ENCODE data around the gene SMYD3. TPM values are rescaled to one million over a fixed set of nuclear protein-coding genes. Genes with fewer than 3 reads are reported as not detected.

The SMYD3 gene
- total RNA-seq, 2 experiments from 2014 or later: 22.6 to 24.6 TPM

- no peak overlapping the region for H3K27ac Mint-ChIP-seq
- peaks cover 3% of the 10 kb centered on the region for H3K36me3 Mint-ChIP-seq (ENCODE audit: low read depth)
- H3K4me3 Mint-ChIP-seq: no peak overlapping the region
- H3K4me1 Mint-ChIP-seq (ENCODE audit: low read depth): no peaks in the 10 kb centered on the region
- ChIA-PET CTCF (no interaction called here), POLR2A (no interaction called here)
- no peaks in the 10 kb centered on the region for H3K9me3 Mint-ChIP-seq
- TF ChIP-seq, protein P1, sequence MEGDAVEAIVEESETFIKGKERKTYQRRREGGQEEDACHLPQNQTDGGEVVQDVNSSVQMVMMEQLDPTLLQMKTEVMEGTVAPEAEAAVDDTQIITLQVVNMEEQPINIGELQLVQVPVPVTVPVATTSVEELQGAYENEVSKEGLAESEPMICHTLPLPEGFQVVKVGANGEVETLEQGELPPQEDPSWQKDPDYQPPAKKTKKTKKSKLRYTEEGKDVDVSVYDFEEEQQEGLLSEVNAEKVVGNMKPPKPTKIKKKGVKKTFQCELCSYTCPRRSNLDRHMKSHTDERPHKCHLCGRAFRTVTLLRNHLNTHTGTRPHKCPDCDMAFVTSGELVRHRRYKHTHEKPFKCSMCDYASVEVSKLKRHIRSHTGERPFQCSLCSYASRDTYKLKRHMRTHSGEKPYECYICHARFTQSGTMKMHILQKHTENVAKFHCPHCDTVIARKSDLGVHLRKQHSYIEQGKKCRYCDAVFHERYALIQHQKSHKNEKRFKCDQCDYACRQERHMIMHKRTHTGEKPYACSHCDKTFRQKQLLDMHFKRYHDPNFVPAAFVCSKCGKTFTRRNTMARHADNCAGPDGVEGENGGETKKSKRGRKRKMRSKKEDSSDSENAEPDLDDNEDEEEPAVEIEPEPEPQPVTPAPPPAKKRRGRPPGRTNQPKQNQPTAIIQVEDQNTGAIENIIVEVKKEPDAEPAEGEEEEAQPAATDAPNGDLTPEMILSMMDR (IDR thresholded peaks at IDR 0.05): no peak
- no peak for ATAC-seq
- H3K27me3 Mint-ChIP-seq: no peaks in the 10 kb centered on the region
- intact Hi-C loops (cut with micrococcal nuclease): loop anchor here (10.0 kb wide), 1 partner anchor 224 kb away; no protein-coding TSS in a partner anchor
- no peak for DNase-seq
These were observed 396.5 kb downstream of the SMYD3 start for GRCh38 chr1:246110343-246111219.

DNA sequence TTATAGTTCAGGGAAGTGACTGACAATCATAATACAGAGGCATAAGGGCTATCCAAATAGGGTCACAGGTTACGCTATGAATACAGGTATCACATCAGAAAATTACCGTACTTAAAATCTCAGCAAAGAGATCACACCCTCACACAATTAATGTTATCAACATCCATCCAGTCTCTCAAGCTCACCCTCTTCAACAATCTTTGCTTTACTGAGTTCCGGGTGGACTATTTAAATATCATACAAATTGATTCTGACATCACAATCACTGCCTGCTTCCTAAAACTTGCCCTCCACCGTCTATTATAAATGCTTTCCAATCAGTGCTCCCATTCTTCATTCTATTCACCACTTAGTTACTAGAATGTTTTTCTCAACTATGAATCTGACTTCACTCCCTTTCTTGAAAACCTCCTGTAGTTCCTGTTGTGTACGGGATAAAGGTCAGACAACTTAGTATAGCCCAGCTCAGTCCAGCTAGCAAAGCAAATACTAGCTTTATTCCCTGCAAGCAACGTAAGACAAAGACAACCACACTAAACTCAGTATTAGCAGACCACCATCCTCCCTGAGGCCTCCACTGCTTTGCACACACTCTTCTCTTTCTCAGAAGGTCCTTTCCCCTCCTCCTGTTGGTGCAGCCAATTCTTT lies 398.7 kb downstream of the SMYD3 start:
- Mint-ChIP-seq H3K27ac (no peak overlapping the region), H3K36me3 (ENCODE audit: low read depth) (peaks cover 3% of the 10 kb centered on the region), H3K9me3 (no peaks in the 10 kb centered on the region), H3K4me1 (ENCODE audit: low read depth) (no peaks in the 10 kb centered on the region), H3K4me3 (no peak overlapping the region), H3K27me3 (no peaks in the 10 kb centered on the region)
- ChIA-PET CTCF (no interaction called here), POLR2A (no interaction called here)
- intact Hi-C loops (cut with micrococcal nuclease): no loop called here
- TF ChIP-seq, protein P1 (IDR thresholded peaks at IDR 0.05): no peak
- no peak for DNase-seq
- no peak for ATAC-seq

- intact Hi-C loops (cut with micrococcal nuclease): no loop called here
- no peaks in the 10 kb centered on the region for H3K27me3 Mint-ChIP-seq
- POLR2A ChIA-PET: no interaction called here
- CTCF ChIA-PET: no interaction called here
- DNase-seq (no peak), ATAC-seq (no peak)
- H3K27ac Mint-ChIP-seq: no peak overlapping the region
- H3K4me3 Mint-ChIP-seq: no peak overlapping the region
- H3K4me1 Mint-ChIP-seq (ENCODE audit: low read depth): no peaks in the 10 kb centered on the region
- peaks cover 3% of the 10 kb centered on the region for H3K36me3 Mint-ChIP-seq (ENCODE audit: low read depth)
- H3K9me3 Mint-ChIP-seq: no peaks in the 10 kb centered on the region
- TF ChIP-seq, protein P1 (IDR thresholded peaks at IDR 0.05): no peak
These were observed 399.4 kb downstream of the SMYD3 start for GRCh38 chr1:246107516-246108277.

- ATAC-seq (no peak), DNase-seq (no peak)
- Mint-ChIP-seq H3K9me3 (no peaks in the 10 kb centered on the region), H3K27me3 (no peaks in the 10 kb centered on the region), H3K4me1 (ENCODE audit: low read depth) (no peaks in the 10 kb centered on the region), H3K4me3 (no peak overlapping the region), H3K36me3 (ENCODE audit: low read depth) (peaks cover 5% of the 10 kb centered on the region), H3K27ac (no peak overlapping the region)
- TF ChIP-seq, protein P1 (IDR thresholded peaks at IDR 0.05): no peak
- ChIA-PET POLR2A (no interaction called here), CTCF (no interaction called here)
- intact Hi-C loops (cut with micrococcal nuclease): no loop called here
These were observed 400.7 kb downstream of the SMYD3 start for GRCh38 chr1:246106342-246106763.
